Measurements from ENCODE around the gene ZBTB25.

The ZBTB25 gene

GRCh38 chr14:64503434-64504309 lies at the start of gene ZBTB25:
TSS of gene ZBTB25 (minus strand) at chr14:64503838. CDS start at chr14:64490533, 13,305 bp downstream.
- Histone ChIP-seq H3K27me3 (ENCODE audit: insufficient read depth, insufficient read length) (no peaks in the 10 kb centered on the region), H3K9me3 (ENCODE audit: insufficient read depth, low read length) (no peaks in the 10 kb centered on the region), H3K9ac (ENCODE audit: insufficient read length, low read depth) (peak within 1 kb of the TSS; percentile 95), H3K4me3 (ENCODE audit: insufficient read length, low read depth) (peak within 1 kb of the TSS; percentile 85), H3K4me1 (ENCODE audit: insufficient read depth, insufficient read length) (no peaks in the 10 kb centered on the region), H3K36me3 (ENCODE audit: insufficient read depth, insufficient read length, low read length) (peaks cover 6% of the 10 kb centered on the region)
- TF ChIP-seq SUZ12 (IDR thresholded peaks at IDR 0.05; ENCODE audit: extremely low read depth, insufficient read depth, insufficient read length) (no peak), YY1 (IDR thresholded peaks at IDR 0.05; ENCODE audit: insufficient read depth, insufficient read length) (no peak), ZNF274 (IDR thresholded peaks at IDR 0.05; ENCODE audit: low read depth, low read length) (no peak)
- peak; percentile 82 for DNase-seq (ENCODE audit: low read depth, low spot score)

- TF ChIP-seq SUZ12 (IDR thresholded peaks at IDR 0.05; ENCODE audit: extremely low read depth, insufficient read depth, insufficient read length) (no peak), ZNF274 (IDR thresholded peaks at IDR 0.05; ENCODE audit: low read depth, low read length) (no peak), YY1 (IDR thresholded peaks at IDR 0.05; ENCODE audit: insufficient read depth, insufficient read length) (no peak)
- peaks cover 35% of the 10 kb centered on the region for H3K27me3 ChIP-seq (ENCODE audit: insufficient read depth, insufficient read length)
- DNase-seq (ENCODE audit: low read depth, low spot score) = no peak
- H3K9ac ChIP-seq (ENCODE audit: insufficient read length, low read depth) = no peak overlapping the region
- no peaks in the 10 kb centered on the region for H3K4me1 ChIP-seq (ENCODE audit: insufficient read depth, insufficient read length)
- H3K9me3 ChIP-seq (ENCODE audit: insufficient read depth, low read length) = no peaks in the 10 kb centered on the region
- H3K4me3 ChIP-seq (ENCODE audit: insufficient read length, low read depth) = no peak overlapping the region
- no peaks in the 10 kb centered on the region for H3K36me3 ChIP-seq (ENCODE audit: insufficient read depth, insufficient read length, low read length)
Measured at GRCh38 chr14:64550621-64551333, 47.1 kb upstream of the ZBTB25 start.

- DNase-seq (ENCODE audit: low read depth, low spot score) = no peak
- Histone ChIP-seq H3K4me3 (ENCODE audit: insufficient read length, low read depth) (peak within 1 kb of the TSS; percentile 34), H3K36me3 (ENCODE audit: insufficient read depth, insufficient read length, low read length) (no peaks in the 10 kb centered on the region), H3K9ac (ENCODE audit: insufficient read length, low read depth) (peak within 1 kb of the TSS; percentile 61), H3K27me3 (ENCODE audit: insufficient read depth, insufficient read length) (peaks cover 35% of the 10 kb centered on the region), H3K4me1 (ENCODE audit: insufficient read depth, insufficient read length) (no peaks in the 10 kb centered on the region), H3K9me3 (ENCODE audit: insufficient read depth, low read length) (no peaks in the 10 kb centered on the region)
- TF ChIP-seq SUZ12 (IDR thresholded peaks at IDR 0.05; ENCODE audit: extremely low read depth, insufficient read depth, insufficient read length) = no peak
- TF ChIP-seq ZNF274 (IDR thresholded peaks at IDR 0.05; ENCODE audit: low read depth, low read length) = no peak
- TF ChIP-seq YY1 (IDR thresholded peaks at IDR 0.05; ENCODE audit: insufficient read depth, insufficient read length) = no peak
Measured at GRCh38 chr14:64549791-64550620, 46.4 kb upstream of the ZBTB25 start, which contains the start of gene PPP1R36. TSS of gene PPP1R36 (plus strand) at chr14:64549961. CDS start at chr14:64549998, 37 bp downstream.

GRCh38 chr14:64549016-64549415 lies 45.4 kb upstream of the ZBTB25 start:
- no peaks in the 10 kb centered on the region for H3K36me3 ChIP-seq (ENCODE audit: insufficient read depth, insufficient read length, low read length)
- no peak overlapping the region for H3K4me3 ChIP-seq (ENCODE audit: insufficient read length, low read depth)
- TF ChIP-seq YY1 (IDR thresholded peaks at IDR 0.05; ENCODE audit: insufficient read depth, insufficient read length) (no peak), ZNF274 (IDR thresholded peaks at IDR 0.05; ENCODE audit: low read depth, low read length) (no peak), SUZ12 (IDR thresholded peaks at IDR 0.05; ENCODE audit: extremely low read depth, insufficient read depth, insufficient read length) (no peak)
- H3K9me3 ChIP-seq (ENCODE audit: insufficient read depth, low read length) = no peaks in the 10 kb centered on the region
- H3K4me1 ChIP-seq (ENCODE audit: insufficient read depth, insufficient read length) = no peaks in the 10 kb centered on the region
- no peak overlapping the region for H3K9ac ChIP-seq (ENCODE audit: insufficient read length, low read depth)
- peaks cover 35% of the 10 kb centered on the region for H3K27me3 ChIP-seq (ENCODE audit: insufficient read depth, insufficient read length)
- no peak for DNase-seq (ENCODE audit: low read depth, low spot score)

GRCh38 chr14:64544607-64545312 lies 41.1 kb upstream of the ZBTB25 start:
- DNase-seq (ENCODE audit: low read depth, low spot score) = no peak
- no peak overlapping the region for H3K9ac ChIP-seq (ENCODE audit: insufficient read length, low read depth)
- H3K4me3 ChIP-seq (ENCODE audit: insufficient read length, low read depth) = no peak overlapping the region
- H3K27me3 ChIP-seq (ENCODE audit: insufficient read depth, insufficient read length) = peaks cover 13% of the 10 kb centered on the region
- TF ChIP-seq SUZ12 (IDR thresholded peaks at IDR 0.05; ENCODE audit: extremely low read depth, insufficient read depth, insufficient read length) (no peak), ZNF274 (IDR thresholded peaks at IDR 0.05; ENCODE audit: low read depth, low read length) (no peak), YY1 (IDR thresholded peaks at IDR 0.05; ENCODE audit: insufficient read depth, insufficient read length) (no peak)
- no peaks in the 10 kb centered on the region for H3K36me3 ChIP-seq (ENCODE audit: insufficient read depth, insufficient read length, low read length)
- H3K9me3 ChIP-seq (ENCODE audit: insufficient read depth, low read length) = peaks cover 21% of the 10 kb centered on the region; the same call in 1 of the 2 replicates
- H3K4me1 ChIP-seq (ENCODE audit: insufficient read depth, insufficient read length) = peaks cover 2% of the 10 kb centered on the region

GRCh38 chr14:64542836-64543201 lies 39.2 kb upstream of the ZBTB25 start:
- Histone ChIP-seq H3K4me1 (ENCODE audit: insufficient read depth, insufficient read length) (peaks cover 2% of the 10 kb centered on the region), H3K9ac (ENCODE audit: insufficient read length, low read depth) (no peak overlapping the region), H3K4me3 (ENCODE audit: insufficient read length, low read depth) (no peak overlapping the region), H3K27me3 (ENCODE audit: insufficient read depth, insufficient read length) (no peaks in the 10 kb centered on the region), H3K9me3 (ENCODE audit: insufficient read depth, low read length) (peaks cover 21% of the 10 kb centered on the region; the same call in 1 of the 2 replicates), H3K36me3 (ENCODE audit: insufficient read depth, insufficient read length, low read length) (no peaks in the 10 kb centered on the region)
- no peak for DNase-seq (ENCODE audit: low read depth, low spot score)
- TF ChIP-seq ZNF274 (IDR thresholded peaks at IDR 0.05; ENCODE audit: low read depth, low read length) (no peak), YY1 (IDR thresholded peaks at IDR 0.05; ENCODE audit: insufficient read depth, insufficient read length) (no peak), SUZ12 (IDR thresholded peaks at IDR 0.05; ENCODE audit: extremely low read depth, insufficient read depth, insufficient read length) (no peak)

All from NT2/D1 (cell line).